ENCODE data around the gene AK5.

Gene AK5

DNA sequence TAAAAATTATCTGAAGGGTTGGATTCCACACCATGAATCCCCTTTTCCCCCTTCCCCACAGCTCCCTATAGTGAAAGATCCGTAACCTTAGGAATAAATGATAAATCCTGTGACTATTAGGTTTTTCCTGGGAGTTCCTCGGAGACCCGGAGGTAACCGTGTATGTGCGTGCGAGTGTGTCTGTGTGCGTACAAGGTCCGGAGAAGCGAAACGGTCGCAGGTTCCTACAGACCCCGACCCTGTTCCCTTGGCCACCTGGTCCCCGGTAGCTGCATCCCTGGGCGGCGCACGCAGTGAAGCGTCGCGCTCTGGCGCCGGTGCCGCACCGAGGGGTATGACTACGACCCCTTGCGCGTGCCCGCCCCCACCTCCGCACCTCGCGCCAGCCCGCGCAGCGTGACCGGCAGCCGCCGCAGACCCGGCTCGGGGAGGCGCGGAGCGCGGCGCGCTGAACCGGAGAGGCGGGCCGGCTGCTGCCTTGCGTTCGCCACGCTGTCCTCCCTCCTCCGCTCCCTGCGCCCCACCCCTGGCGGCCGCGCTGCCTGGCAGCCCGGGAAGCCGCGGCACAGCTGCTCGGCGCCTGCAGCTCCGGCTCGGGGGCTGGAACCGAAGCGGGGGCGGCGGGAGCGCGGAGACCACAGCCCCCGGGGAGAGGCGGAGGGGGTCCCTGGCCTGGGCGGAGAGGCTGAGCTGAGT is at the start of gene AK5:
TSS of gene AK5 (plus strand) at position 529 of the 696 bp plus-strand sequence. CDS start 295 bp downstream, outside the sequence.
- DNase-seq: no peak

DNA sequence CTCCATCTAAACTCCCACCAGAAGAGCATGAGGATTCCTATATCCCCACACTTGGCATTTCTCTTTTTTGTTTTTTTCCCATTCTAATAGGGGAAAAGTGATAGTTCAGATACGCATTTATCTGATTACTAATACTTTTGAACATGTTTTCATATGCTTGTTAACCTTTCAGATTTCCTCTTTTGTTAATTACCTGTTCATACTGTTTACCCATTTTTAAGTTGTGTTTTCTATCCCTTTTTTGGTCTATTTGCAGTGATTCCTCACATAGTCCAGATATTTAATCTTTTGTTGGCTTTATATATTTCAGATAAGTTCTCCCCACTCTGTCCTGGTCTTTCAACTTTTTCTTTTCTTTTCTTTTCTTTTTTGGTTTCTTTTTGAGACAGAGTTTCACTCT is 49.0 kb upstream of the AK5 start:
- no peak for DNase-seq

DNA sequence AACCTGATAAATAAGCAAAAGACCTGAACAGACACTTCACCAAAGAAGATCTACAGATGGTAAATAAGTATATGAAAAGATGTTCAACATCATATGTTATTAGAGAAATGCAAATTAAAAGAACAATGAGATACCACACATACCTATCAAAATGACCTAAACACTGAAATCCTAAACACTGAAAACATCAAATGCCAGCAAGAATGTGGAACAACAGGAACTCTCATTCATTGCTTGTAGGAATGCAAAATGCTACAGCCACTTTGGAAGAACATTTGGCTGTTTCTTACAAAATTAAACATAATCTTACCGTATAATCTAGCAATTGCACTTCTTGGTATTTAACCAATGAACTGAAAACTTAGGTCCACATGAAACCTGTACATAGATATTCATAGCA is 47.7 kb upstream of the AK5 start:
- no peak for DNase-seq

DNA sequence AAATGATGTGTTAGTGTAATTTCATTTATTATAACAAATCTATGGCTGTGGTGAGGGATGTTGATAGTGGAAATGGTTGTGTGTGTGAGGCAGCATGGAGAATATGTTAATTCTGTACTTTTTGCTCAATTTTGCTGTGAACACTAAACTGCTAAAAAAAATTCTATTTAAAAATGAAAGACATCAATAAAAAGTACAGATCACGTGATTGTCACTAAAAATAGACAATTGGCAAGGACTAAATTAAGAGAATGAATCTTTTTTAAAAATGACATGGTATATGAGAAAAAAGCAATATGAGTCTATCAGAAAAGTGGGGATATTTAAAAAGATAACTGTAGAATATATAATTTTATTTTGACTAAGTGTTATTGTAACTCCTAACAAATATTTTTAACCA is 46.9 kb upstream of the AK5 start:
- no peak for DNase-seq

DNA sequence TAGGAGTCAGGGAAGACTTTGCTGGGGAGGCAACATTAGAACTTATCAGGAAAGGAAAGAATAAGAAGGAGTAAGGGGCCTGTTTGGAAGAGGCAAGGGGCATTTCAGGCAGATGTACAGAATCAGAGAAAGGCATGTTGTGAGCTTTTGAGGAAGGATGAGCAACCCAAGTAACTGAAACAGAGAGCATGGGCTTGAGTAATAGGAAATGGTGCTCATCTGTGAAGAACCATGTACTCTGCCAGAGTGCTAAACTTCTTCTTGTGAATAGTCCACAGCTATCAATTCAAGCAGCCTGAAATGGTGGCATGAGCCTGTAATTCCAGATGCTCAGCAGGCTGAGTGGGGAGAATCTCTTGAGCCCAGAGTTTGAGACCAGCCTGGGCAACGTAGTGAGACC is 43.4 kb upstream of the AK5 start:
- no peak for DNase-seq

- DNase-seq: no peak
Measured at GRCh38 chr1:77239311-77239710, 42.5 kb upstream of the AK5 start.

- no peak for DNase-seq
Measured at GRCh38 chr1:77245830-77246229, 36.0 kb upstream of the AK5 start.

- no peak for DNase-seq
Measured at GRCh38 chr1:77250126-77250525, 31.7 kb upstream of the AK5 start.

DNA sequence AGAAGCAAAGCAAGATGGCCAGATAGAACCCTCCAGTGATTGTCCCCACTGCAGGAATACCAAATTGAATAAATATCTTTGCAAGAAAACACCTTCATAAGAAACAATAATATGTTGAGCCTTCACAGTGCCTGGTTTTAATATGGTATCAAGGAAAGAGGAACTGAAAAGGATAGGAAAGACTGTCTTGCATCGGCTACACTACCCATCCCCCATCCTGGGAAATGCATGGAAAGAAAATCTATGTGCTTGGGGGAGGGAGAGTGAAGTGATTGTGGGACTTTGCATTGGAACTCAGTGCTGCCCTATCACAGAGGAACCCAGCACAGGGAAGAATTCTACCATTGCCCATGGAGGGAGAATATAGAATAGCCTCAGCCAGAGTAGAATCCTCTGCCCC is 28.6 kb upstream of the AK5 start:
- DNase-seq: no peak

- DNase-seq: no peak
Measured at GRCh38 chr1:77263708-77264107, 18.1 kb upstream of the AK5 start.

DNA sequence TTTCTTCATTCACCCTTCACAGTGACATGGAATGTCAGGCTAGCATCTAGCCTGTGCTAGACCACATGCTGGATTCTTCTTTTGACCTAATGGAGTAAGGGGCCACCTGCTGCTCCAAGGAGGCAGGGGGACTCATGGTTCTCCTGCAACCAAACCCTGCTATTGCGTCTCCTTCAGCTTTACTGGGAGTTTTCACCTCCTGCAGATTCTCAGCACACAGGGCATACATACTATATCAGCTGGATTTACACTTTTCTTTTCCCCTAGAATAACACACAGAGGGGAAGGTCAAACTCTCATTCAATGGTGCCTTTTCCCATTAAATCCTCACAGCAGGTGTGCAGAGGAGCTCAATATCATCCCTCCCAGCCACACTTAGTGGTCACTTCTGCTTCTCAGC is 16.6 kb upstream of the AK5 start:
- no peak for DNase-seq

GRCh38 chr1:77267035-77267434 is 14.8 kb upstream of the AK5 start:
- DNase-seq: no peak

- no peak for DNase-seq
Measured at GRCh38 chr1:77271852-77272580, 9.8 kb upstream of the AK5 start.

DNA sequence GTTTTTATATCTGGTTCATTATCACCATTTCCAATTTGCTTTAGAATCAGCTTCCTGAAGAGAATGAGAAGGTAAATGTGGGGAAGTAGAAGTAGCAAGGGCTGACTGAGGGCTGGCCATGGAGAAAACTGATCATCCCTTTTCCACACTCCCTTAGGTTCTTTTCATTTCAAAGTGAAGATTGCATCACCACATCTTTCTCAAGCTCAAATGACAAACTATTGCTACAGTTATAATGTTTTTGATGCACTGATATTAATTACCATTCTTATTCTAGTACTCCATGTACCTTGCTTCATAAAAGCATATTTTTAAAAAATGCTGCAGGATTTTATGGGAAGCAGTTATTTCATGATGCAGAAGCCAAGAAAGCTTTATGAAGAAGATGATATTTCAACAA is 7.9 kb upstream of the AK5 start:
- DNase-seq: no peak

GRCh38 chr1:77275194-77275593 is 6.6 kb upstream of the AK5 start:
- no peak for DNase-seq

DNA sequence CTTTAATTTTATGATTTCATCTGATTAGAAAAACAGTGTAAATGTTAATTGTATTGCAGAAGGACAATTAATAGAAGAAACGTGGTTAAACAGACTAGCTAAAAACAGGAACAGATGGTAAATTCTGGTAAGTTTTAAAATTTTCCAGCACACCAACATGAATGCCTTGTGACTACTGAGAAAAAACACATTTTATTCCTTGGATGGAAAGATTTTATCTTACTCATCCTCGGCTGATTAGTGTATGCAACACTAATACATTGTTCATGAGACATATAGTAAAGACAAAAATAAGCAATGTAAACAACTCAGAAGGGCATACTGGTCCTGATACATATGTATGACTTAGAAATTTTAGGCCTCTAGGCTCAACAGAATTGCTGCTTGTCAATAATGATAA is 4.9 kb upstream of the AK5 start:
- no peak for DNase-seq

GRCh38 chr1:77279929-77280328 is 1.9 kb upstream of the AK5 start:
- no peak for DNase-seq

- no peak for DNase-seq
Measured at GRCh38 chr1:77280962-77281361, 857 bp upstream of the AK5 start.

GRCh38 chr1:77282187-77282865 is 507 bp downstream of the AK5 start:
- DNase-seq: no peak

DNA sequence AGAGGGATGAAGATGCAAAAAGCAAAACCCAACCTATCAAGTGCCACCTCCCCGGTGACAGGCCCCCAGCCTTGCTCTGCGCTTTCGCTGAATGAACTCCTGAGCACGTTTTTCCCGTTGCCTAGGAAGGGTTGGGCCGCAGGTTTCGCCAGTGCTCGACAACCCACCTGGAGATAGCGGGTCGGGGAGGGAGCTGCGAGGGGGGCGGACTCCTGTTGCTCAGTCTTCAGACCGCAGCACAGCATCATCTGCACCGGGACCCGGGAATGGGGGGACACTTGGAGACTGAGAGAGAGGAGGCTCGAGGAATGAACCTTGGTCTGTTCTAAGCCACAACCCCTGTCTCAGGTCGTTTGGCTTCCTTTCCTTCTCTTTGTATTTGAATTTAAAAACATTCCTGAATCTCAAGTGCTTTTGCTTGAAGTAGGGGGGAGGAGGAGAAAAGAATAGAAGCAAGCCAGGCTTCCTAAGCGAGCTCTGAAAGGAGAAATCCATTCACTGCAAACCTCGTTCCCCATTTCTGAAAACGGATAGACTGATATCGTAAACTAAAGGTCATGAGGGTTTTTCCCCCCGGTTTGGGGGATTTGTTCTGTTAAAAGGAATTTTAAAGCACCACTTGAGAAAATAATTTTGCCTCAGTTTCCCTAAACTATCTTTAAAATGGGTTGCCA is 1.2 kb downstream of the AK5 start:
- no peak for DNase-seq

- no peak for DNase-seq
Measured at GRCh38 chr1:77283701-77284425, 2.0 kb downstream of the AK5 start.

GRCh38 chr1:77287535-77287934 is 5.7 kb downstream of the AK5 start:
- DNase-seq: no peak

- no peak for DNase-seq
Measured at GRCh38 chr1:77288275-77288674, 6.5 kb downstream of the AK5 start.

Measured in NK-92 treated with Interleukin-12 subunit alpha and Interleukin-12 subunit beta, amount 100 ng/mL, for 24 hours (cell line).